Neural cell (in vitro differentiated cells): ENCODE data around the gene PNPLA1. TPM values are rescaled to one million over a fixed set of nuclear protein-coding genes. Genes with fewer than 3 reads are reported as not detected.

Experiments used
- H2AFZ ChIP-seq: fragments of 200-600, 300-800 bp; sonication (generic), shearing (Covaris generic); 2 replicates; pipeline ENCODE4 v1.6.0; 2014; ENCODE audit warnings: low read depth, mild to moderate bottlenecking, antibody characterized with exemption, low read length, moderate library complexity
- H3F3A ChIP-seq: fragments of 200-600 bp; shearing (Covaris generic); 2 replicates; pipeline ENCODE4 v1.6.1; 2016; ENCODE audit warnings: mild to moderate bottlenecking, moderate library complexity, mixed read lengths, antibody characterized with exemption, low read length; ENCODE audit not compliant: insufficient read depth, poor library complexity, severe bottlenecking
- H3K27ac ChIP-seq: fragments of 200-600, 300-800 bp; sonication (generic), shearing (Covaris generic); 2 replicates; pipeline ENCODE4 v1.5.1; 2014; ENCODE audit warnings: mild to moderate bottlenecking, low read length, moderate library complexity
- H3K27me3 ChIP-seq: fragments of 300-800, 200-600 bp; sonication (generic), shearing (Covaris generic); 2 replicates; pipeline ENCODE4 v1.6.0; 2014; ENCODE audit warnings: mild to moderate bottlenecking, low read depth, low read length, moderate library complexity; ENCODE audit not compliant: insufficient read depth
- H3K36me3 ChIP-seq: fragments of 300-800, 200-600 bp; sonication (generic), shearing (Covaris generic); 2 replicates; pipeline ENCODE4 v1.5.1; 2014; ENCODE audit warnings: mild to moderate bottlenecking, antibody characterized with exemption, low read length, moderate library complexity; ENCODE audit not compliant: insufficient read depth
- H3K4me2 ChIP-seq: fragments of 300-800, 200-600 bp; sonication (generic), shearing (Covaris generic); 2 replicates; pipeline ENCODE4 v1.6.0; 2014; ENCODE audit warnings: mild to moderate bottlenecking, low read length
- H3K4me3 ChIP-seq: fragments of 300-800, 200-600 bp; sonication (generic), shearing (Covaris generic); 2 replicates; pipeline ENCODE4 v1.5.1; 2014; ENCODE audit warnings: mild to moderate bottlenecking, low read length, moderate library complexity
- H3K79me2 ChIP-seq: fragments of 200-600 bp; shearing (Covaris generic); replicated peaks from 2 replicates; pipeline ENCODE4 v1.6.0; 2014; ENCODE audit warnings: mild to moderate bottlenecking, low read length, moderate library complexity; ENCODE audit not compliant: insufficient read depth
- H3K9ac ChIP-seq: fragments of 300-800, 200-600 bp; sonication (generic), shearing (Covaris generic); 2 replicates; pipeline ENCODE4 v1.6.1; 2016; ENCODE audit warnings: mild to moderate bottlenecking, low read length, mixed read lengths
- H3K9me2 ChIP-seq: fragments of 200-600 bp; shearing (Covaris generic); 2 replicates; pipeline ENCODE4 v1.6.1; 2016; ENCODE audit warnings: mild to moderate bottlenecking, low read length, mixed read lengths; ENCODE audit not compliant: insufficient read depth
- H3K9me3 ChIP-seq: fragments of 200-600, 300-800 bp; sonication (generic), shearing (Covaris generic); 2 replicates; pipeline ENCODE4 v1.6.1; 2016; ENCODE audit warnings: mild to moderate bottlenecking, mixed run types, low read length, moderate library complexity, mixed read lengths
- H4K20me1 ChIP-seq: fragments of 200-600 bp; shearing (Covaris generic); 2 replicates; pipeline ENCODE4 v1.6.1; 2016; ENCODE audit warnings: mild to moderate bottlenecking, mixed run types; ENCODE audit not compliant: insufficient read depth
- CTCF ChIP-seq: fragments of 450-650 bp; IDR thresholded peaks from 2 replicates; pipeline ENCODE4 v1.5.1; 2014; ENCODE audit warnings: antibody characterized with exemption, mild to moderate bottlenecking, moderate library complexity; ENCODE audit not compliant: poor library complexity, severe bottlenecking
- EP300 ChIP-seq: fragments of 450-650 bp; conservative IDR thresholded peaks from 2 replicates; pipeline ENCODE4 v1.6.1; 2014; ENCODE audit warnings: antibody characterized with exemption, mild to moderate bottlenecking, moderate library complexity; ENCODE audit not compliant: poor library complexity, severe bottlenecking
- EZH2 ChIP-seq: fragments of 200-600, 300-800 bp; shearing (Covaris generic), sonication (generic); IDR thresholded peaks from 2 replicates; pipeline ENCODE4 v1.6.1; 2014; ENCODE audit warnings: antibody characterized with exemption, low read length, borderline replicate concordance, mild to moderate bottlenecking; ENCODE audit not compliant: insufficient read depth, poor library complexity, severe bottlenecking
- MXI1 ChIP-seq: fragments of 450-650 bp; conservative IDR thresholded peaks from 2 replicates; pipeline ENCODE4 v1.6.1; 2014; ENCODE audit warnings: antibody characterized with exemption, mild to moderate bottlenecking; ENCODE audit not compliant: poor library complexity, severe bottlenecking
- POLR2AphosphoS5 ChIP-seq: IDR thresholded peaks from 2 replicates; pipeline ENCODE4 v1.6.1; 2012
- RAD21 ChIP-seq: fragments of 450-650 bp; conservative IDR thresholded peaks from 2 replicates; pipeline ENCODE4 v1.6.1; 2014; ENCODE audit warnings: antibody characterized with exemption, mild to moderate bottlenecking, moderate library complexity
- REST ChIP-seq: IDR thresholded peaks from 2 replicates; pipeline ENCODE4 v1.6.1; 2012; ENCODE audit warnings: borderline replicate concordance
- SMC3 ChIP-seq: fragments of 450-650 bp; conservative IDR thresholded peaks from 2 replicates; pipeline ENCODE4 v1.6.1; 2014; ENCODE audit warnings: antibody characterized with exemption, mild to moderate bottlenecking, moderate library complexity; ENCODE audit not compliant: poor library complexity
- TAF1 ChIP-seq: IDR thresholded peaks from 2 replicates; pipeline ENCODE4 v1.6.1; 2012; ENCODE audit warnings: low read depth
- polyA plus RNA-seq: library from polyadenylated mRNA; depleted of rRNA; stranded (reverse); fragments of >200 nt; gene quantifications from 2 replicates; pipeline ENCODE4 v1.2.3, GENCODE V29; 2014

The PNPLA1 gene
- polyA plus RNA-seq, 1 donor from 2014 or later = not detected

- Histone ChIP-seq H3K4me3 (no peak overlapping the region), H3K4me2 (no peak overlapping the region), H3K9me2 (no peaks in the 10 kb centered on the region), H2AFZ (no peak overlapping the region), H3K27me3 (no peaks in the 10 kb centered on the region), H3K9me3 (no peaks in the 10 kb centered on the region), H3K79me2 (no peaks in the 10 kb centered on the region), H3K27ac (no peak overlapping the region), H4K20me1 (no peaks in the 10 kb centered on the region), H3K9ac (no peak overlapping the region), H3K36me3 (no peaks in the 10 kb centered on the region), H3F3A (no peaks in the 10 kb centered on the region)
- TF ChIP-seq EZH2 (no peak), RAD21 (no peak), SMC3 (no peak), MXI1 (no peak), REST (no peak), EP300 (no peak), TAF1 (no peak), CTCF (no peak), POLR2AphosphoS5 (no peak)
These were observed 83.6 kb downstream of the PNPLA1 start for GRCh38 chr6:36353411-36353915.

GRCh38 chr6:36355819-36356218 lies 86.0 kb downstream of the PNPLA1 start:
- H3F3A ChIP-seq = no peaks in the 10 kb centered on the region
- H3K9ac ChIP-seq = no peak overlapping the region
- H3K79me2 ChIP-seq = no peaks in the 10 kb centered on the region
- H3K9me2 ChIP-seq = no peaks in the 10 kb centered on the region
- H3K27me3 ChIP-seq = no peaks in the 10 kb centered on the region
- H3K36me3 ChIP-seq = no peaks in the 10 kb centered on the region
- TF ChIP-seq TAF1 = no peak
- no peak overlapping the region for H3K27ac ChIP-seq
- no peak overlapping the region for H3K4me2 ChIP-seq
- H4K20me1 ChIP-seq = no peaks in the 10 kb centered on the region
- H3K9me3 ChIP-seq = no peaks in the 10 kb centered on the region
- no peak overlapping the region for H2AFZ ChIP-seq
- no peak overlapping the region for H3K4me3 ChIP-seq

- Histone ChIP-seq H3K36me3 (no peaks in the 10 kb centered on the region), H3F3A (no peaks in the 10 kb centered on the region), H3K9me2 (no peaks in the 10 kb centered on the region), H3K27me3 (no peaks in the 10 kb centered on the region), H3K27ac (no peak overlapping the region), H3K79me2 (no peaks in the 10 kb centered on the region), H3K4me3 (no peak overlapping the region), H3K4me2 (no peak overlapping the region), H2AFZ (no peak overlapping the region), H3K9ac (no peak overlapping the region), H4K20me1 (no peaks in the 10 kb centered on the region), H3K9me3 (no peaks in the 10 kb centered on the region)
- no peak for TF ChIP-seq POLR2AphosphoS5
- no peak for TF ChIP-seq TAF1
- no peak for TF ChIP-seq SMC3
- no peak for TF ChIP-seq RAD21
- no peak for TF ChIP-seq EZH2
- TF ChIP-seq CTCF = no peak
- no peak for TF ChIP-seq MXI1
- TF ChIP-seq REST = no peak
These were observed 88.0 kb downstream of the PNPLA1 start for GRCh38 chr6:36357872-36358225.
